Caco-2 (cell line): ENCODE results near the gene BEST3. TPM values are rescaled to one million over a fixed set of nuclear protein-coding genes. Genes with fewer than 3 reads are reported as not detected.
A peak's percentile ranks its signal among the peaks of the same experiment; 100 is the strongest.

Source experiments
- BruUV-seq: library from RNA; stranded (reverse); fragments of 400-500 nt; replicated peaks from 2 replicates; lab custom pipeline; 2021; lab: Mats Ljungman, UMichigan
- CTCF ChIA-PET: fragments of 300-600 bp; sonication (Branson Sonifier 250); formaldehyde crosslinking; loops from one replicate; lab custom pipeline; 2022; ENCODE audit warnings: antibody characterized with exemption; lab: Charles Lee
- POLR2A ChIA-PET: fragments of 300-600 bp; sonication (Branson Sonifier 250); formaldehyde crosslinking; loops from one replicate; lab custom pipeline; 2022; ENCODE audit warnings: antibody characterized with exemption; lab: Charles Lee
- DNase-seq, 2 experiments: peaks; one replicate each; pipeline versions ENCODE4 v3.0.0 to v3.0.0-alpha.2; 2020 to 2022
- H3K27me3 ChIP-seq: replicated peaks from 2 replicates; pipeline ENCODE4 v1.6.0; 2011; ENCODE audit warnings: low read length; ENCODE audit not compliant: control insufficient read depth, insufficient read depth
- H3K36me3 ChIP-seq: 2 replicates; pipeline ENCODE4 v1.5.1; 2011; ENCODE audit warnings: low read length; ENCODE audit not compliant: control insufficient read depth, insufficient read depth
- H3K4me1 ChIP-seq: fragments of 250-450 bp; sonication (Bioruptor Pico); 2 replicates; pipeline ENCODE4 v1.5.1; 2020; ENCODE audit warnings: mild to moderate bottlenecking
- H3K4me3 ChIP-seq: 2 replicates; pipeline ENCODE4 v1.5.1; 2011; ENCODE audit warnings: low read depth, mild to moderate bottlenecking, control low read depth, low read length
- H3K9me3 ChIP-seq: fragments of 250-450 bp; sonication (Bioruptor Pico); 2 replicates; pipeline ENCODE4 v1.5.1; 2020; ENCODE audit warnings: mild to moderate bottlenecking, moderate library complexity
- H3K27ac Mint-ChIP-seq: one replicate; pipeline ENCODE4 v1.8.0; 2022; ENCODE audit warnings: mixed read lengths; ENCODE audit not compliant: unreplicated experiment
- H3K27me3 Mint-ChIP-seq: one replicate; pipeline ENCODE4 v1.8.0; 2022; ENCODE audit warnings: mixed read lengths; ENCODE audit not compliant: insufficient read depth, unreplicated experiment
- H3K36me3 Mint-ChIP-seq: one replicate; pipeline ENCODE4 v1.8.0; 2022; ENCODE audit warnings: mild to moderate bottlenecking, mixed read lengths; ENCODE audit not compliant: insufficient read depth, unreplicated experiment
- H3K4me1 Mint-ChIP-seq: one replicate; pipeline ENCODE4 v1.8.0; 2022; ENCODE audit warnings: low read depth, mixed read lengths; ENCODE audit not compliant: unreplicated experiment
- H3K4me3 Mint-ChIP-seq: one replicate; pipeline ENCODE4 v1.8.0; 2022; ENCODE audit warnings: mild to moderate bottlenecking, moderate library complexity, mixed read lengths; ENCODE audit not compliant: unreplicated experiment
- H3K9me3 Mint-ChIP-seq: one replicate; pipeline ENCODE4 v1.8.0; 2022; ENCODE audit warnings: mixed read lengths; ENCODE audit not compliant: unreplicated experiment
- CTCF ChIP-seq, 2 experiments: fragments of 200-600 bp in 1 of 2; IDR thresholded peaks; 1 replicate in 1 of 2; 2 replicates in 1 of 2; pipeline versions ENCODE4 v1.5.1 to v1.8.0; 2011 to 2022; ENCODE audit warnings: antibody characterized with exemption in 1 of 2, control low read depth in 1 of 2, inconsistent platforms in 1 of 2, low read depth in 1 of 2, low read length in 1 of 2, mild to moderate bottlenecking in 1 of 2, moderate library complexity in 1 of 2; ENCODE audit not compliant: insufficient read depth in 1 of 2, severe bottlenecking in 1 of 2, unreplicated experiment in 1 of 2
- intact Hi-C: fragments of 100-400 bp; cut with micrococcal nuclease; formaldehyde crosslinking; loops from one replicate; pipeline ENCODE4 v1.10.0; 2022; ENCODE audit not compliant: unreplicated experiment
- total RNA-seq: library from RNA; stranded (reverse); gene quantifications from 2 replicates; pipeline ENCODE4 v1.2.3, GENCODE V29; 2022

The BEST3 gene
- total RNA-seq, 1 experiment from 2014 or later: 1.3 TPM

DNA sequence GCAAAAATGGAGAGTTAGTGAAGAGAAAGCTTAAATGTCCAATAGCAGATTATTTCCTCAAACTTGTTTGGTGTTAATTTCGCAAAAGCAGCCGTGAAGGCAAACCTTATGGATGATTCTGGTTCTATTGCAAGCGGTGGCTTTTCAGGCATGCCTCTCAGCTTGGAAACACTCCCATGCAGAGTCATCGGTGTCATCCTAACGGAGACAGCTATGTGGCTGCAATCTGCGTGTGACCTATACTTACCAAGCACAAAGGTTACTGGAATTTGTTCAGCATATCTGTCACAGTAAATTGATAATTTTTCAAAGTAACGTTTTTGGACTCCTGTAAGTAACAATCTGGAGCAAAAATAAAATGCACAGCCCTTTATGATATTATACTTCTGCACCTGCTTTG, 5.0 kb downstream of the BEST3 start:
- intact Hi-C loops: no loop called here
- POLR2A ChIA-PET: no interaction called here
- Mint-ChIP-seq H3K27me3 (no peaks in the 10 kb centered on the region), H3K36me3 (no peaks in the 10 kb centered on the region), H3K4me3 (no peak overlapping the region), H3K9me3 (no peaks in the 10 kb centered on the region), H3K4me1 (peaks cover 6% of the 10 kb centered on the region), H3K27ac (no peak overlapping the region)
- BruUV-seq: no TSS peak
- DNase-seq: no peak
- H3K9me3 ChIP-seq: no peaks in the 10 kb centered on the region
- peaks cover 17% of the 10 kb centered on the region for H3K4me1 ChIP-seq
- H3K4me3 ChIP-seq: no peak overlapping the region
- H3K27me3 ChIP-seq: no peaks in the 10 kb centered on the region
- CTCF ChIA-PET: no interaction called here
- TF ChIP-seq CTCF (IDR thresholded peaks at IDR 0.05; ENCODE audit: insufficient read depth in 1 of 2, low read depth in 1 of 2, low read length in 1 of 2, severe bottlenecking in 1 of 2, unreplicated experiment in 1 of 2): no peak
- no peaks in the 10 kb centered on the region for H3K36me3 ChIP-seq

DNA sequence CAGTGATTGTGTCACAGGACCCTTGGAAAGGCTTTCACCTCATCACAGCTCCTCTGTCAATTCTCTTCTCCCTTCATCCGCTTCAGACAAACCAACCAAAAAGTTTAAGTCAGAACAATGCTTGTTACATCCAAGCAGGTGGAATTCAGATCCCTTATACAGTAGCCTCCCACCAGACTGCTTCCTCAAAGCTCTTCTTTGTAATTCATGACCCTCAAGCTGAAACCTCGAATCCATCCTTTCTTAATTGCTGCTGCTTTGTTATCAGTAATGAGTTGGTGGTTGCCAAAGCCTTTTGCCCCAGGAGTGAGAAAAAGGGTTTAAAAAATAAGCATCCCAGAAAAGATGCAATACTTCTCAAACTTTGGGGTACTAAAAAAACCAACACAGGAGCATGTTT, 9.5 kb downstream of the BEST3 start:
- Mint-ChIP-seq H3K4me1 (peaks cover 23% of the 10 kb centered on the region), H3K36me3 (no peaks in the 10 kb centered on the region), H3K4me3 (no peak overlapping the region), H3K27ac (no peak overlapping the region), H3K9me3 (no peaks in the 10 kb centered on the region), H3K27me3 (no peaks in the 10 kb centered on the region)
- Histone ChIP-seq H3K9me3 (no peaks in the 10 kb centered on the region), H3K36me3 (no peaks in the 10 kb centered on the region), H3K27me3 (no peaks in the 10 kb centered on the region), H3K4me1 (peaks cover 31% of the 10 kb centered on the region), H3K4me3 (no peak overlapping the region)
- intact Hi-C loops: no loop called here
- ChIA-PET CTCF (interaction anchor here (0.5 kb wide), 1 partner anchor 144 kb away, joined by 7 read pairs; no protein-coding TSS in a partner anchor), POLR2A (no interaction called here)
- no peak for DNase-seq
- BruUV-seq: no TSS peak
- TF ChIP-seq CTCF (IDR thresholded peaks at IDR 0.05; ENCODE audit: insufficient read depth in 1 of 2, low read depth in 1 of 2, low read length in 1 of 2, severe bottlenecking in 1 of 2, unreplicated experiment in 1 of 2): no peak

DNA sequence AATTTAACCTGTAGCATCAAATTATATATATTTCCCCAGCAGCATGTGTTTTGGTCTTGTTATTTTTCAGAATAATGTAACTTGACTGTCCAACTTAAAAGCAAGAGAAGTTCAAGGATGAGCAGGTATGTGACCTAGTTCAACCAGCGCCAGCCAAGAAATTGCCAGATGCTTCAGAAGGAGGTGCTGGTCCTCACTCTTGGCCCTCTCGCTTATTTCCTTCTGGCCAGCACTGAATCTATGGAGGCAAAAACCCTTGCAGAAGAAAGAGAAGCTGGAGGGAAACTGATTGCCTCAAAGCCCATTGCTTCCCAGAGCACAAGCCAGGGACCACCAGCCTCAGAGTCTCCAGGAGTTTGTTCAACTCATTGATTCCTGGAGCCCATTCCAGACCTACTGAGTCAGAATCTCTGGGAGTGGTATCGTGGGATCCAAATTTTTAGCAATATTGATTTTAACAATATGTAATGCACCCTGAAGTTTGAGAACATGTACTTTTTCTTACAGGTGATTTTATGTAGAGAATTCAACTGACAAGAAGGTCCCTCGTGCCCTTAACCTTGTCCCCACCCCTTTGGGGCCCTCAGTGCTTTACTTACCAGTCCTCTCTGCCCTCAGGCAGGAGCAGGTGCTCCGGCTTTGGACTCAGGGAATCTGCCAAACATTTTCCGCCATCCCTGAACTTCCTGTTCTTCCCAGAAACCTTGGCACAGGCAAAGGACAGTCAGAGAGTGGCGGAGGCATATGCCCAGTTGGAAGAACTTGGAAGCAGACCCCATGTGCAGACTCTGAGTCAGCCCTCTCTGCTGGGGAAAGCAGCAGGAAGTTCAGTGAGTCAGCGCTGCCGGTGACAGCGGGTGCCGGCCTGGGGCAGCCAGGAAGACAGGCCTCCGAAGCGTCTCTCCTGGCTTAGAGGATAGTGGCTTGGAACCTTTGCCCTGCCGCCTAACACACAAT, 10.4 kb downstream of the BEST3 start:
- H3K4me1 Mint-ChIP-seq: peaks cover 23% of the 10 kb centered on the region
- Histone ChIP-seq H3K4me1 (peaks cover 31% of the 10 kb centered on the region), H3K4me3 (no peak overlapping the region), H3K27me3 (no peaks in the 10 kb centered on the region), H3K9me3 (no peaks in the 10 kb centered on the region), H3K36me3 (no peaks in the 10 kb centered on the region)
- H3K36me3 Mint-ChIP-seq: no peaks in the 10 kb centered on the region
- ChIA-PET POLR2A (no interaction called here), CTCF (interaction anchor here (0.5 kb wide), 1 partner anchor 145 kb away, joined by 7 read pairs; no protein-coding TSS in a partner anchor)
- no peaks in the 10 kb centered on the region for H3K9me3 Mint-ChIP-seq
- intact Hi-C loops: no loop called here
- TF ChIP-seq CTCF (IDR thresholded peaks at IDR 0.05; ENCODE audit: insufficient read depth in 1 of 2, low read depth in 1 of 2, low read length in 1 of 2, severe bottlenecking in 1 of 2, unreplicated experiment in 1 of 2): no peak
- H3K27me3 Mint-ChIP-seq: no peaks in the 10 kb centered on the region
- BruUV-seq: no TSS peak
- H3K4me3 Mint-ChIP-seq: no peak overlapping the region
- DNase-seq: peak in 1 of 2 experiments; percentile 54
- H3K27ac Mint-ChIP-seq: peak overlapping the region; percentile 51
